ENCODE measurements around the gene GCLM. TPM values are rescaled to one million over a fixed set of nuclear protein-coding genes. Genes with fewer than 3 reads are reported as not detected.
A peak's percentile ranks its signal among the peaks of the same experiment; 100 is the strongest.

The GCLM gene
- total and polyA plus RNA-seq, 2 donors (not counting 1 experiment from before 2014, with no cell fraction given): 1.7 to 10.7 TPM

GRCh38 chr1:93882269-93882668, 27.0 kb downstream of the GCLM start:
- H3K9ac ChIP-seq (ENCODE audit: low read length): no peak overlapping the region
- no peaks in the 10 kb centered on the region for H3K27me3 ChIP-seq (replicated peaks in 1 of 4; ENCODE audit: control extremely low read depth in 1 of 4, control insufficient read depth in 3 of 4, insufficient read depth in 4 of 4, low read length in 3 of 4)
- no peak overlapping the region for H3K4me3 Mint-ChIP-seq
- H3K9me3 ChIP-seq (ENCODE audit: control extremely low read depth in 1 of 3, control insufficient read depth in 2 of 3, insufficient read depth in 1 of 3, low read length in 2 of 3): no peaks in the 10 kb centered on the region
- H3K27me3 Mint-ChIP-seq: no peaks in the 10 kb centered on the region
- H2AFZ ChIP-seq (ENCODE audit: insufficient read depth, low read depth, low read length, poor library complexity, severe bottlenecking): no peak overlapping the region
- no peak overlapping the region for H3K27ac Mint-ChIP-seq
- no peak overlapping the region for H3K27ac ChIP-seq (ENCODE audit: low read length in 2 of 2)
- peaks cover 15 to 19% of the 10 kb centered on the region in 2 donors for H3K4me1 ChIP-seq (ENCODE audit: control insufficient read depth in 2 of 2, insufficient read depth in 2 of 2, low read length in 2 of 2)
- no peak for TF ChIP-seq EZH2 (IDR thresholded peaks at IDR 0.05; ENCODE audit: borderline replicate concordance, insufficient read depth, low read depth, low read length, poor library complexity, severe bottlenecking)
- TF ChIP-seq, protein P1, sequence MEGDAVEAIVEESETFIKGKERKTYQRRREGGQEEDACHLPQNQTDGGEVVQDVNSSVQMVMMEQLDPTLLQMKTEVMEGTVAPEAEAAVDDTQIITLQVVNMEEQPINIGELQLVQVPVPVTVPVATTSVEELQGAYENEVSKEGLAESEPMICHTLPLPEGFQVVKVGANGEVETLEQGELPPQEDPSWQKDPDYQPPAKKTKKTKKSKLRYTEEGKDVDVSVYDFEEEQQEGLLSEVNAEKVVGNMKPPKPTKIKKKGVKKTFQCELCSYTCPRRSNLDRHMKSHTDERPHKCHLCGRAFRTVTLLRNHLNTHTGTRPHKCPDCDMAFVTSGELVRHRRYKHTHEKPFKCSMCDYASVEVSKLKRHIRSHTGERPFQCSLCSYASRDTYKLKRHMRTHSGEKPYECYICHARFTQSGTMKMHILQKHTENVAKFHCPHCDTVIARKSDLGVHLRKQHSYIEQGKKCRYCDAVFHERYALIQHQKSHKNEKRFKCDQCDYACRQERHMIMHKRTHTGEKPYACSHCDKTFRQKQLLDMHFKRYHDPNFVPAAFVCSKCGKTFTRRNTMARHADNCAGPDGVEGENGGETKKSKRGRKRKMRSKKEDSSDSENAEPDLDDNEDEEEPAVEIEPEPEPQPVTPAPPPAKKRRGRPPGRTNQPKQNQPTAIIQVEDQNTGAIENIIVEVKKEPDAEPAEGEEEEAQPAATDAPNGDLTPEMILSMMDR (IDR thresholded peaks at IDR 0.05): no peak
- H3K79me2 ChIP-seq (ENCODE audit: control insufficient read depth, insufficient read depth, low read length): peaks cover 29% of the 10 kb centered on the region
- POLR2A ChIA-PET: no interaction called here
- DNase-seq: no peak
- peaks cover 4% of the 10 kb centered on the region in 2 experiments for H3K36me3 ChIP-seq (replicated peaks in 1 of 2; ENCODE audit: control extremely low read depth in 1 of 2, control insufficient read depth in 1 of 2, extremely low read depth in 1 of 2, insufficient read depth in 2 of 2, low read length in 1 of 2)
- no peak overlapping the region for H3K4me3 ChIP-seq (ENCODE audit: control extremely low read depth in 1 of 5, extremely low read depth in 1 of 5, insufficient read depth in 1 of 5, low read depth in 2 of 5, low read length in 4 of 5)
- intact Hi-C loops (cut with micrococcal nuclease): no loop called here
- peaks cover 26% of the 10 kb centered on the region for H3K4me1 Mint-ChIP-seq
- no peak overlapping the region for H3K4me2 ChIP-seq (replicated peaks; ENCODE audit: low read depth, low read length, poor library complexity, severe bottlenecking)
- CTCF ChIA-PET: no interaction called here
- no peaks in the 10 kb centered on the region for H4K20me1 ChIP-seq (ENCODE audit: control insufficient read depth, insufficient read depth, low read length, poor library complexity, severe bottlenecking)
- no peak for ATAC-seq (ENCODE audit: low read depth)
- no peaks in the 10 kb centered on the region for H3K9me3 Mint-ChIP-seq (ENCODE audit: insufficient read depth)
- 79% methylated on average over 2 of the region's 4 CpGs for WGBS (ENCODE audit: insufficient coverage)

- Histone ChIP-seq H3K9me3 (ENCODE audit: control extremely low read depth in 1 of 3, control insufficient read depth in 2 of 3, insufficient read depth in 1 of 3, low read length in 2 of 3) (no peaks in the 10 kb centered on the region), H3K4me3 (ENCODE audit: control extremely low read depth in 1 of 5, extremely low read depth in 1 of 5, insufficient read depth in 1 of 5, low read depth in 2 of 5, low read length in 4 of 5) (no peak overlapping the region), H4K20me1 (ENCODE audit: control insufficient read depth, insufficient read depth, low read length, poor library complexity, severe bottlenecking) (peaks cover 9% of the 10 kb centered on the region), H3K36me3 (replicated peaks in 1 of 2; ENCODE audit: control extremely low read depth in 1 of 2, control insufficient read depth in 1 of 2, extremely low read depth in 1 of 2, insufficient read depth in 2 of 2, low read length in 1 of 2) (peaks cover 6 to 17% of the 10 kb centered on the region in 2 experiments), H3K27me3 (replicated peaks in 1 of 4; ENCODE audit: control extremely low read depth in 1 of 4, control insufficient read depth in 3 of 4, insufficient read depth in 4 of 4, low read length in 3 of 4) (no peaks in the 10 kb centered on the region), H2AFZ (ENCODE audit: insufficient read depth, low read depth, low read length, poor library complexity, severe bottlenecking) (no peak overlapping the region), H3K4me2 (replicated peaks; ENCODE audit: low read depth, low read length, poor library complexity, severe bottlenecking) (no peak overlapping the region), H3K27ac (ENCODE audit: low read length in 2 of 2) (no peak overlapping the region), H3K4me1 (ENCODE audit: control insufficient read depth in 2 of 2, insufficient read depth in 2 of 2, low read length in 2 of 2) (peaks cover 26 to 30% of the 10 kb centered on the region in 2 donors), H3K79me2 (ENCODE audit: control insufficient read depth, insufficient read depth, low read length) (peaks cover 43% of the 10 kb centered on the region), H3K9ac (ENCODE audit: low read length) (no peak overlapping the region)
- 100% methylated on average over 1 of the region's 2 CpGs for WGBS (ENCODE audit: insufficient coverage)
- POLR2A ChIA-PET: no interaction called here
- intact Hi-C loops (cut with micrococcal nuclease): no loop called here
- DNase-seq: no peak
- H3K4me3 Mint-ChIP-seq: peak overlapping the region; percentile 24
- no peak for ATAC-seq (ENCODE audit: low read depth)
- no peak for TF ChIP-seq EZH2 (IDR thresholded peaks at IDR 0.05; ENCODE audit: borderline replicate concordance, insufficient read depth, low read depth, low read length, poor library complexity, severe bottlenecking)
- TF ChIP-seq, protein P1 (IDR thresholded peaks at IDR 0.05): no peak
- CTCF ChIA-PET: no interaction called here
- H3K4me1 Mint-ChIP-seq: peaks cover 37% of the 10 kb centered on the region
- H3K27me3 Mint-ChIP-seq: no peaks in the 10 kb centered on the region
- H3K27ac Mint-ChIP-seq: peak overlapping the region; percentile 2
- H3K9me3 Mint-ChIP-seq (ENCODE audit: insufficient read depth): no peaks in the 10 kb centered on the region
These were observed 28.5 kb downstream of the GCLM start for GRCh38 chr1:93880731-93881130.
